ENCODE measurements around the gene FZR1. TPM values are rescaled to one million over a fixed set of nuclear protein-coding genes. Genes with fewer than 3 reads are reported as not detected.

The FZR1 gene
- polyA plus RNA-seq, 3 donors = 40.2 to 48.1 (median 47.1) TPM

GRCh38 chr19:3539756-3540118 is 33.6 kb downstream of the FZR1 start:
- DNase-seq (ENCODE audit: low read depth in 3 of 3, low spot score in 2 of 3) = no peak

GRCh38 chr19:3543150-3544057 is 37.3 kb downstream of the FZR1 start:
- no peak for DNase-seq (ENCODE audit: low read depth in 3 of 3, low spot score in 2 of 3)

- no peak for DNase-seq (ENCODE audit: low read depth in 3 of 3, low spot score in 2 of 3)
Observed at GRCh38 chr19:3544058-3544376, 37.9 kb downstream of the FZR1 start.

- no peak for DNase-seq (ENCODE audit: low read depth in 3 of 3, low spot score in 2 of 3)
Observed at GRCh38 chr19:3544742-3545668, 38.9 kb downstream of the FZR1 start.

GRCh38 chr19:3545669-3546034 is 39.5 kb downstream of the FZR1 start:
- DNase-seq (ENCODE audit: low read depth in 3 of 3, low spot score in 2 of 3) = no peak

GRCh38 chr19:3546119-3546518 is 40.0 kb downstream of the FZR1 start:
- DNase-seq (ENCODE audit: low read depth in 3 of 3, low spot score in 2 of 3) = no peak

- DNase-seq (ENCODE audit: low read depth in 3 of 3, low spot score in 2 of 3) = no peak
Observed at GRCh38 chr19:3547301-3547731, 41.2 kb downstream of the FZR1 start.

GRCh38 chr19:3547767-3548282 is 41.7 kb downstream of the FZR1 start:
- no peak for DNase-seq (ENCODE audit: low read depth in 3 of 3, low spot score in 2 of 3)

GRCh38 chr19:3548606-3549005 is 42.5 kb downstream of the FZR1 start:
- no peak for DNase-seq (ENCODE audit: low read depth in 3 of 3, low spot score in 2 of 3)

- no peak for DNase-seq (ENCODE audit: low read depth in 3 of 3, low spot score in 2 of 3)
Observed at GRCh38 chr19:3549816-3550215, 43.7 kb downstream of the FZR1 start.

GRCh38 chr19:3550947-3551791 is 45.1 kb downstream of the FZR1 start:
- no peak for DNase-seq (ENCODE audit: low read depth in 3 of 3, low spot score in 2 of 3)

GRCh38 chr19:3551792-3552095 is 45.6 kb downstream of the FZR1 start:
- no peak for DNase-seq (ENCODE audit: low read depth in 3 of 3, low spot score in 2 of 3)

- DNase-seq (ENCODE audit: low read depth in 3 of 3, low spot score in 2 of 3) = no peak
Observed at GRCh38 chr19:3554254-3555083, 48.4 kb downstream of the FZR1 start.

GRCh38 chr19:3555653-3556422 is 49.7 kb downstream of the FZR1 start:
- no peak for DNase-seq (ENCODE audit: low read depth in 3 of 3, low spot score in 2 of 3)

GRCh38 chr19:3556423-3556977 is 50.4 kb downstream of the FZR1 start:
- no peak for DNase-seq (ENCODE audit: low read depth in 3 of 3, low spot score in 2 of 3)

GRCh38 chr19:3556978-3557460 is 50.9 kb downstream of the FZR1 start:
- no peak for DNase-seq (ENCODE audit: low read depth in 3 of 3, low spot score in 2 of 3)

GRCh38 chr19:3557461-3558248 is 51.5 kb downstream of the FZR1 start, which contains the start of gene MFSD12:
Gene MFSD12 (minus strand): TSS chr19:3557586. CDS start chr19:3557403, 183 bp downstream.
- peak; percentile 66 to 88 (median 80) for DNase-seq (ENCODE audit: low read depth in 3 of 3, low spot score in 2 of 3)

Data from right renal cortex interstitium (tissue), 3 donors.